H1 (cell line): ENCODE data around the gene TGFBR2. TPM values are rescaled to one million over a fixed set of nuclear protein-coding genes. Genes with fewer than 3 reads are reported as not detected.

Experiments used
- CTCF ChIA-PET: fragments of 300-600 bp; sonication (Branson Sonifier 250); formaldehyde crosslinking; loops from one replicate; lab custom pipeline; 2021; ENCODE audit not compliant: partially characterized antibody; lab: Charles Lee
- POLR2A ChIA-PET: fragments of 300-600 bp; sonication (Branson Sonifier 250); formaldehyde crosslinking; loops from one replicate; lab custom pipeline; 2021; ENCODE audit warnings: inconsistent platforms; ENCODE audit not compliant: partially characterized antibody; lab: Charles Lee
- DNase-seq, 2 experiments: peaks; one replicate each; pipeline versions ENCODE4 v3.0.0 to v3.0.0-alpha.2; 2010 to 2022; ENCODE audit warnings: low spot score in 2 of 2, low read depth in 1 of 2, mixed read lengths in 1 of 2
- FAIRE-seq: peaks from 2 replicates; lab custom pipeline; 2011; peaks lifted over from hg19 to GRCh38; lab: Jason Lieb, UNC
- H2AFZ ChIP-seq: 2 replicates; pipeline ENCODE4 v1.8.1; 2012; ENCODE audit warnings: low read length, inconsistent platforms
- H2AK5ac ChIP-seq: 2 replicates; pipeline ENCODE4 v1.6.1; 2013; ENCODE audit warnings: low read depth, low read length
- H2BK120ac ChIP-seq: replicated peaks from 2 replicates; pipeline ENCODE3; 2013; ENCODE audit warnings: low read depth, low read length, inconsistent platforms
- H2BK12ac ChIP-seq: 2 replicates; pipeline ENCODE4 v1.6.1; 2013; ENCODE audit warnings: low read depth, low read length
- H2BK15ac ChIP-seq: 2 replicates; pipeline ENCODE4 v1.6.1; 2013; ENCODE audit warnings: low read length
- H2BK20ac ChIP-seq: 2 replicates; pipeline ENCODE4 v1.6.1; 2013; ENCODE audit warnings: low read length
- H2BK5ac ChIP-seq: 2 replicates; pipeline ENCODE4 v1.6.1; 2013; ENCODE audit warnings: low read depth, low read length
- H3K14ac ChIP-seq: 2 replicates; pipeline ENCODE4 v1.6.1; 2013; ENCODE audit warnings: inconsistent platforms; ENCODE audit not compliant: insufficient read length
- H3K18ac ChIP-seq: 2 replicates; pipeline ENCODE4 v1.6.1; 2013; ENCODE audit warnings: low read length; ENCODE audit errors: extremely low read depth
- H3K23ac ChIP-seq: 2 replicates; pipeline ENCODE4 v1.6.1; 2013; ENCODE audit warnings: inconsistent platforms; ENCODE audit not compliant: insufficient read length
- H3K23me2 ChIP-seq: 2 replicates; pipeline ENCODE4 v1.6.1; 2013; ENCODE audit warnings: low read depth, low read length
- H3K27ac ChIP-seq: 2 replicates; pipeline ENCODE4 v1.6.1; 2011; ENCODE audit warnings: low read depth, low read length, inconsistent platforms
- H3K27me3 ChIP-seq, 4 experiments: replicated peaks in 1 of 4; 1 replicate in 1 of 4; 2 replicates in 3 of 4; pipeline versions ENCODE4 v1.6.1 to v1.8.1; 2011 to 2013; ENCODE audit warnings: low read length in 3 of 4, mild to moderate bottlenecking in 3 of 4, inconsistent platforms in 2 of 4, mixed read lengths in 2 of 4, moderate library complexity in 1 of 4; ENCODE audit not compliant: control insufficient read depth in 3 of 4, insufficient read depth in 3 of 4; ENCODE audit errors: extremely low read depth in 1 of 4
- H3K36me3 ChIP-seq, 4 experiments: 2 replicates each; pipeline versions ENCODE4 v1.6.1 to v1.8.1; 2011 to 2013; ENCODE audit warnings: mild to moderate bottlenecking in 4 of 4, low read length in 3 of 4, moderate library complexity in 2 of 4, control low read depth in 1 of 4, inconsistent platforms in 1 of 4; ENCODE audit not compliant: insufficient read depth in 4 of 4, control insufficient read depth in 2 of 4
- H3K4ac ChIP-seq: replicated peaks from 2 replicates; pipeline ENCODE3; 2013; ENCODE audit warnings: low read length, low read depth, mixed read lengths, inconsistent platforms; ENCODE audit not compliant: insufficient read length
- H3K4me1 ChIP-seq, 4 experiments: replicated peaks in 1 of 4; 1 replicate in 1 of 4; 2 replicates in 3 of 4; pipeline versions ENCODE4 v1.6.1 to v1.8.1; 2011 to 2013; ENCODE audit warnings: low read length in 3 of 4, inconsistent platforms in 2 of 4, mixed read lengths in 1 of 4; ENCODE audit not compliant: insufficient read depth in 4 of 4, control insufficient read depth in 3 of 4
- H3K4me2 ChIP-seq, 2 experiments: 2 replicates each; pipeline versions ENCODE4 v1.6.1 to v1.8.1; 2011 to 2013; ENCODE audit warnings: low read depth in 2 of 2, low read length in 2 of 2, control low read depth in 1 of 2, inconsistent platforms in 1 of 2, mild to moderate bottlenecking in 1 of 2; ENCODE audit not compliant: insufficient read depth in 1 of 2
- H3K4me3 ChIP-seq, 4 experiments: fragments of 200-600, 300-600 bp in 1 of 4; sonication (generic), shearing (Covaris generic), sonication (Bioruptor Twin) in 1 of 4; 2 replicates each; pipeline versions ENCODE4 v1.5.1 to v1.8.1; 2011 to 2016; ENCODE audit warnings: low read length in 4 of 4, low read depth in 3 of 4, control low read depth in 2 of 4, inconsistent platforms in 2 of 4, mild to moderate bottlenecking in 2 of 4, mixed read lengths in 1 of 4, moderate library complexity in 1 of 4; ENCODE audit not compliant: insufficient read depth in 2 of 4; ENCODE audit errors: extremely low read depth in 1 of 4
- H3K56ac ChIP-seq: replicated peaks from 2 replicates; pipeline ENCODE3; 2013; ENCODE audit warnings: low read depth, mild to moderate bottlenecking, mixed read lengths, low read length, inconsistent platforms; ENCODE audit not compliant: insufficient read length
- H3K79me1 ChIP-seq: 2 replicates; pipeline ENCODE4 v1.6.1; 2013; ENCODE audit warnings: low read depth, low read length, control low read depth
- H3K79me2 ChIP-seq, 2 experiments: 2 replicates each; pipeline versions ENCODE4 v1.6.1 to v1.8.1; 2012 to 2013; ENCODE audit warnings: low read length in 2 of 2, mild to moderate bottlenecking in 2 of 2, inconsistent platforms in 1 of 2; ENCODE audit not compliant: insufficient read depth in 2 of 2, control insufficient read depth in 1 of 2
- H3K9ac ChIP-seq, 4 experiments: replicated peaks in 1 of 4; 1 replicate in 1 of 4; 2 replicates in 3 of 4; pipeline versions ENCODE4 v1.6.1 to v1.8.1; 2011 to 2013; ENCODE audit warnings: low read depth in 3 of 4, low read length in 3 of 4, control low read depth in 2 of 4, mild to moderate bottlenecking in 2 of 4, moderate library complexity in 2 of 4, inconsistent platforms in 1 of 4; ENCODE audit errors: extremely low read depth in 1 of 4
- H3K9me3 ChIP-seq, 2 experiments: 2 replicates each; pipeline versions ENCODE4 v1.6.1 to v1.8.1; 2012 to 2013; ENCODE audit warnings: mild to moderate bottlenecking in 2 of 2, moderate library complexity in 2 of 2, control low read depth in 1 of 2, inconsistent platforms in 1 of 2, low read depth in 1 of 2, low read length in 1 of 2, mixed read lengths in 1 of 2; ENCODE audit not compliant: insufficient read depth in 2 of 2
- H4K20me1 ChIP-seq, 2 experiments: replicated peaks in 1 of 2; 2 replicates each; pipeline versions ENCODE3 to v1.8.1; 2011 to 2013; ENCODE audit warnings: inconsistent platforms in 2 of 2, low read length in 2 of 2, mild to moderate bottlenecking in 1 of 2; ENCODE audit not compliant: insufficient read depth in 2 of 2, control insufficient read depth in 1 of 2
- H4K5ac ChIP-seq: 2 replicates; pipeline ENCODE4 v1.6.1; 2013; ENCODE audit warnings: low read length, low read depth, mixed read lengths, inconsistent platforms; ENCODE audit not compliant: insufficient read length
- H4K8ac ChIP-seq: 2 replicates; pipeline ENCODE4 v1.8.0; 2013; ENCODE audit warnings: mild to moderate bottlenecking, moderate library complexity, low read length, inconsistent platforms; ENCODE audit not compliant: insufficient read depth; ENCODE audit errors: extremely low read depth
- H4K91ac ChIP-seq: replicated peaks from 2 replicates; pipeline ENCODE3; 2013; ENCODE audit warnings: low read length, mixed read lengths, inconsistent platforms; ENCODE audit not compliant: insufficient read length
- BACH1 ChIP-seq: IDR thresholded peaks from 2 replicates; pipeline ENCODE4 v1.6.1; 2012; ENCODE audit warnings: low read length, improper control_type of control experiment
- SP2 ChIP-seq: IDR thresholded peaks from 2 replicates; pipeline ENCODE4 v1.6.1; 2012; ENCODE audit warnings: mild to moderate bottlenecking, low read length, inconsistent platforms
- WGBS, 2 experiments: shearing (Covaris generic) in 1 of 2; methylation state at CpG; one replicate each; pipeline versions ENCODE4 v1.1.6 to v1.1.7; 2013 to 2015; ENCODE audit warnings: low lambda C conversion rate in 2 of 2, mixed read lengths in 2 of 2, inconsistent platforms in 1 of 2, low coverage in 1 of 2, missing lambda C conversion rate in 1 of 2; ENCODE audit not compliant: insufficient replicate concordance in 2 of 2, insufficient coverage in 1 of 2, insufficient read length in 1 of 2; ENCODE audit errors: extremely low coverage in 1 of 2, missing lambda C conversion rate in 1 of 2; 5-methylcytosine and 5-hydroxymethylcytosine counted together
- polyA plus RNA-seq, 7 experiments: library from polyadenylated mRNA; depleted of rRNA in 3 of 7; stranded (reverse) in 5 of 7; unstranded in 2 of 7; fragments of >200 nt in 5 of 7; fragments of 200-250 nt in 2 of 7; gene quantifications; 1 replicate in 5 of 7; 2 replicates in 1 of 7; 4 replicates in 1 of 7; pipeline versions ENCODE4 v1.2.1 to v1.2.3, GENCODE V29; 2011 to 2013; ENCODE audit warnings: missing spikeins in 2 of 7, mixed read lengths in 2 of 7
- total RNA-seq: library from RNA; stranded (reverse); fragmentation: NEBNext Ultra II Directional; extraction: Animal tissue kit (Norgen Biotek cat#: 25700); gene quantifications from 2 replicates; pipeline ENCODE4 v1.2.1, GENCODE V29; 2021

Gene TGFBR2
- total and polyA plus RNA-seq, 2 of the 8 experiments (the other 6 are each of a cell fraction or from before 2014, with no cell fraction given), result 4.2 to 7.4 TPM

- no peak overlapping the region for H4K8ac ChIP-seq
- no peak for FAIRE-seq
- CTCF ChIA-PET, result interaction anchor here (1.2 kb wide), 1 partner anchor 15 kb away, joined by 3 read pairs; no protein-coding TSS in a partner anchor
Observed at GRCh38 chr3:30707825-30708224, 101.4 kb downstream of the TGFBR2 start.

More at GRCh38 chr3:30707825-30708224, 101.4 kb downstream of the TGFBR2 start:
- 0 out of 2 replicates have a peak, but pooled peaks have one; percentile 19 for TF ChIP-seq BACH1
- no peak for TF ChIP-seq SP2
- Histone ChIP-seq H3K4me3 (no peak overlapping the region), H4K91ac (no peak overlapping the region), H4K5ac (no peak overlapping the region), H3K18ac (no peak overlapping the region), H3K9me3 (peaks cover 14 to 18% of the 10 kb centered on the region in 2 experiments), H3K9ac (no peak overlapping the region), H2BK15ac (no peak overlapping the region), H2AFZ (no peak overlapping the region), H3K27ac (no peak overlapping the region), H3K4ac (no peak overlapping the region), H3K14ac (no peak overlapping the region), H3K27me3 (no peaks in the 10 kb centered on the region), H3K56ac (no peak overlapping the region), H3K79me2 (no peaks in the 10 kb centered on the region), H2BK20ac (no peak overlapping the region), H3K4me1 (peaks cover 0 to 6% (median 4%) of the 10 kb centered on the region in 4 experiments; a peak in 2 of 7 replicates), H3K4me2 (no peak overlapping the region), H3K79me1 (no peaks in the 10 kb centered on the region), H2AK5ac (no peak overlapping the region), H3K23me2 (no peaks in the 10 kb centered on the region), H2BK12ac (no peak overlapping the region), H3K23ac (no peak overlapping the region), H4K20me1 (no peaks in the 10 kb centered on the region), H3K36me3 (peaks cover 0 to 13% (median 4%) of the 10 kb centered on the region in 4 experiments; a peak in 3 of 8 replicates), H2BK5ac (no peak overlapping the region), H2BK120ac (no peak overlapping the region)
- no peak for DNase-seq
- WGBS, 2 experiments, result 97% methylated on average over 4 of the region's 4 CpGs; no CpG with 5 or more reads in 1 of the 2 experiments
- POLR2A ChIA-PET, result no interaction called here
